HG02571 (cell line): ENCODE results near the gene HDAC5.

Experiments used
- ATAC-seq: cut with Tn5 transposase; IDR thresholded peaks from one replicate; pipeline ENCODE4 v1.9.1; 2021; ENCODE audit warnings: mild to moderate bottlenecking, moderate library complexity; ENCODE audit not compliant: unreplicated experiment

HDAC5 gene

DNA sequence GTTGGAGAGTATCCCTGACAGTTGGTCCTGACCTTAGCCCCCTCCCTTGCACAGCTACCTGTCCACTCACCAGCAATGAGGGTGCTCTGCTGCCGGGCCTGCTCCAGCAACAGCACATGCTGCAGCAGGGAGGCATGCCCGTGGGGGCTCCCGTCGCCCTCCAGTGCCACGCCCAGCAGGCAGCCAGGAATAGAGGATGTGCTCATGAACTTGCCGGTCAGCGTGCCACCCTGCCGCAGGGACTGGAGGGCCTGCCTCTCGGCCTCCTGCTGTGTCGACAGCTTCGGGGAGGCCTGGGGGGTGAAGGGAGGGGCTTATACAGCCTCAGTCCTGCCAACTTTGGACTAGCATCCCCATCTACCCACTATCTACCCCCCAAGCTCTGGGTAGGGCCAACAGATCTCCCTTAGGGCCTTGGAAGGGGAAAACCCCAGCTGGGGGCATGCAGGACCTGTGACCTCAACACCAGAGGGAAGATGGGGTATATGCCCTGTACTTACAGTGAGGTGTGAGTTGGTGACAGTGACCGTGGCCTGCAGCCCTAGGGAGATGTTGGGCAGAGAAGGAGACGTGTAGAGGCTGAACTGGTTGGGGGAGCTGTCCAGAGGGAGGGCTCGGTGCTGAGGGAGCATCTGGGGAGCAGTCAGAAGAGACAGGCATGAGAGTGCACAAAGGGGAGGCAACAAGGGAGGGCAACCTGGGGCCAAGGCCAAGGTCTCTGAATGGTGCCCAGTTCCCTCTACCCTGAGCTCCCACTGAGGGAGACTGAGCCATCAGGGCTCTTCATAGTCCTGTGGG is 32.0 kb downstream of the HDAC5 start:
- ATAC-seq, result no peak

DNA sequence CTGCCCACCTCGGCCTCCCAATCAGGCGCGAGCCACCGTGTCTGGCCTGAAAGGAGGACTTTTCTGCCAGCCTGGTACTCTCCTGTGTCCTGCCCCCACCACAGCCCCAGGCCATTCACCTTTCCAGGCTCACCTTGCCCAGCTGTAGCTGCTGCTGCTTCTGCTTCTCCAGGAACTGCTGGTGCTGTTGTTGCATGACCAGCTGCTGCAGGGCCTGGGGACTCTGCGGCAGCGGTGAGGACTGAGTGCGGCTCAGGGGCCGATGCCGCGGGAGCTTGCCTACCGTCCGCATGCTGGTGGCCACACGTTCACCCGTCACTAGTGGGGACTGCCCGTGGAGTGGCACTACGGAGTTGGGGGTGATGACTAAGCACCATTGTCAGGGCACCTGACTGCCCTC is 35.2 kb downstream of the HDAC5 start:
- ATAC-seq, result no peak

DNA sequence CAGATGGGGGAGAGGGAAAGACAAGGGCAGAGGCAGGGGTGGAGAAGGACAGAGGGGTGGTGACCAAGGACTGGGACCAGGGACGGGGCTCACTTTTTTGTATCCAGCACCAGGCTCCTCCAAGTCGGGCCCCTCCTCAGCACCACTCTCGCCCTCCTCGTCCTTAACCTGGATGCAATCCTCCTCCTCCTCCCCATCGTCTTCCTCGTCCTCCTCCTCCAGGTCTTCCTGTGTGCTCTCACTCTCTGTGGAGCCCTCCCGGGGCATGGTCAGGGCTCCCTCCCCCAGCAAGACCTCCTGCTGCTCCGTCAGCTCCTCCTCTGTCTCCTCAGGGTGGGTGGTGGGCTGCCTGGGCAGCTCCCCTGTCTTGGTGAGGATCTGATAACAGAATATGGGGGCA is 36.1 kb downstream of the HDAC5 start:
- ATAC-seq, result no peak

DNA sequence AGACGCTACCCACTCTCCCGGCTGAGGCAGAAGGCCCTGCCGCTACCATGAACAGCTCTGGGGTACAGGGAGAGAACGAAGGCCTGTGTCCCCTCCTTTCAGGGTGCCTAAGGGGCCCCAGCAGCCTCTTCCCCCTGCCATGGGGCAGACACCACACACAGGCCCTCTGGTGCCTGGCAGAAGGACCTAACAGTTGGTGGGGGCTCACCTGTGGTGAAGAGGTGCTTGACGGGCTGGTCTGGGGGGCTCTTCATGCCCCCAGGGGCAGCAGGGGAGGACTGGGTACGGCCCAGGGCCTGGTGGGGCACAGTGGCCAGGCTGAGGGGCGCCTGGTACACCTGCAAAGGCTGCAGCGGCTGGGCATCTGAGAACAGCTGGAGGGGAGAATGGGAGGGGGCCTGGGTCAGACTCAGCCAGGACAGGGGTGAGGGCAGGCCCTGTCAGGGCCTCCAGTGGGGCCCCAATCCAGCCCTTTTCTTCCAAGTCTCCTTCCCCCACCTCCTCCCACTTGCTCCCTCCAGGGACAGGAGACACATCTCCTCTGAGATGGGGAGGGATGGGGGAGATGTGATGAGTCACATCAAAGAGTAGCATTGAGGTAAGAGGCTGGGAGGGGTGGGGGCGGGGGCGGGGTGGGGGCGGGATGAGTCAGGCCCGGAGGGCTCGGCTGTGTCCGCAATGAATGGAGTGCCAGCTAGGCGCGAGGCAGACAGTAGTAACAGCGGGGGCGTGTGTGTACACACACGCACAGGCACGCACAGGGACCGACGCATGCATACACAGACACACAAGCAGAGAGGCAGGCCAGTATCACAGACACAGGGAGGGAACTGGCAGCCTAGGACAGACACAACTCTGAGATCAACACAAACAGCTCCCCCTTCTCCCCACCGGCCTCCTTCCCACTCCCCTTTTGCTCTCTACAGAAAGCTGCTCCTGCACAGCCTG is 36.8 kb downstream of the HDAC5 start:
- no peak for ATAC-seq

GRCh38 chr17:44085908-44086307 is 37.5 kb downstream of the HDAC5 start:
- no peak for ATAC-seq

DNA sequence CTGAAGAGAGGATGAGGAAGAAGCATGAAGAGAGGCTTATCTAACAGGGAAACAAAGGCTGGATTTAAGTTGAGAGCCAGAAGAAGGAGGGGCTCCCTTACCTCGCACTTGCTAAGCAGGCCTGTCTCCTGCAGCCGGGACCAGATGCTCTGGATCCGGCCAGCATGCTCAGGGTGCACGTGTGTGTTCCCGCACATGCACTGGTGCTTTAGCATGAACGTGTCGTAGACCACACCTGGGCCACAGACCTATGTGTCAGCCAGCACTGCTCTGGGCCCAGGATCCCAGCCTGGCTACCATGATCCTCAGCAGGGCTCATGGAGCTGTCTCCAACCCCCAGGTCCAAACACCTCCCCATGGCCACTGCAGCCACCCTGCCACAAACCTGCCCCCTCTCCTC is 38.5 kb downstream of the HDAC5 start:
- no peak for ATAC-seq

- no peak for ATAC-seq
Measured at GRCh38 chr17:44084131-44084538, 39.3 kb downstream of the HDAC5 start.

- ATAC-seq, result no peak
Measured at GRCh38 chr17:44083250-44083849, 40.1 kb downstream of the HDAC5 start.

GRCh38 chr17:44082256-44082927 is 41.0 kb downstream of the HDAC5 start:
- ATAC-seq, result no peak

GRCh38 chr17:44081681-44082080 is 41.8 kb downstream of the HDAC5 start:
- no peak for ATAC-seq

DNA sequence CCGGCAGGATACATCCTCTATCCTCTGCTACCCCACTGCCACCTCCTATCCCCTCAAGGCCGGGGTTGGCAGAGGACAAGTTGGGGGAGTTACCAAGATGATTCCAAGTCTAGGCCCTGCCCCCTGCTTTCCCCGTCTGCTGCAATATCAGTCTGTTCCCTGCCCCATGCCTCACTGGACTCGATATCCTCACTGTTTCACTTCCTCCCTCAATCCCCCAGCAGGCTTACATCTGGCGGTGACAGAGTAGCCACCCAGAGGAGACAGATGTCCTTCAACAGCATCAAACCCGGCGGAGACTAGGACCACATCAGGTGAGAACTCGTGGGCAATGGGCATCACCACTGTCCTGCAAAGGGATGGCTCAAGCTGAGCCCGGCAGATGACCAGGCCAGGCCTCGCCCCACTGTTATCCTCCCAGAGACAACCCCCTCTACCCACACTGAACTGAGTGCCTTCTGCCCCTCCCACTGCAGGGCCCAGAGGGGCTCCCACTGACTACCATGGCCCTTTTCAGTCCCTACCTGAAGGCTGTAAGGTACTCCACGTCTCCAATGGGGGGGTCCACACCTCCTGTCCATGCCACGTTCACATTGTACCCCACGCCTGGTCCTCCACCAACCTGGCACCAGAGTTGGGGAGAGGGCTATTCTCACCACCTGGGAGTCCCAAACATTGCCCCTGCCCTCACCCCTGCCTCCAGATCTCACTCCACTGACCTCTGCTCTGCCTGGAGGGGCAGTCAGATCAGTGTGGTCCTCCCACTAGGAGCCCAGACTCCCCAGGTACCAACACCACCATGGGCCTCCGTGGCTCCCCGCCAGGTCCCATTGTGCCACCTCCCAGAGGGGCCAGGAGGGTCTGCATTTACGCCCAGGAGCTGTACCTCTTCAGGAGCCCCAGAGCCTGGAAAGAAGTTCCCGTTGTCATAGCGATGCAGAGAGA is 43.3 kb downstream of the HDAC5 start:
- ATAC-seq, result no peak

- ATAC-seq, result no peak
Measured at GRCh38 chr17:44078412-44078811, 45.0 kb downstream of the HDAC5 start.

GRCh38 chr17:44077595-44077909 is 45.9 kb downstream of the HDAC5 start:
- ATAC-seq, result no peak

- ATAC-seq, result no peak
Measured at GRCh38 chr17:44076716-44077594, 46.5 kb downstream of the HDAC5 start.

DNA sequence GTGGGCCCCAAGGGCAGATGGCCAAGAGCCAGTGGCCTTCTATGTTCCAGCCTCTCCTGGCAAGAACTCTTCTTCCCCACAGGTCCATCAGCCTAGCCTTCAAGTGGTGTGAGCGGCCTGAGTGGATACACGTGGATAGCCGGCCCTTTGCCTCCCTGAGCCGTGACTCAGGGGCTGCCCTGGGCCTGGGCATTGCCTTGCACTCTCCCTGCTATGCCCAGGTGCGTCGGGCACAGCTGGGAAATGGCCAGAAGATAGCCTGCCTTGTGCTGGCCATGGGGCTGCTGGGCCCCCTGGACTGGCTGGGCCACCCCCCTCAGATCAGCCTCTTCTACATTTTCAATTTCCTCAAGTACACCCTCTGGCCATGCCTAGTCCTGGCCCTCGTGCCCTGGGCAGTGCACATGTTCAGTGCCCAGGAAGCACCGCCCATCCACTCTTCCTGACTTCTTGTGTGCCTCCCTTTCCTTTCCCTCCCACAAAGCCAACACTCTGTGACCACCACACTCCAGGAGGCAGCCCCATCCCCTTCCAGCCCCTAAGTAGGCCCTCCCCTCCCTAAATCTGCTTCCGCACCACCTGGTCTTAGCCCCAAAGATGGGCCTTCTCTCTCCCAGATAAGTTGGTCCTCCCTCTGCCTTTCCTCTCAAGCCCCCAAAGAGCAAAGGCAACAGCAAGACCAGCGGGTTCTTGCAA is 47.7 kb downstream of the HDAC5 start:
- ATAC-seq, result no peak

GRCh38 chr17:44074911-44075285 is 48.5 kb downstream of the HDAC5 start:
- no peak for ATAC-seq

DNA sequence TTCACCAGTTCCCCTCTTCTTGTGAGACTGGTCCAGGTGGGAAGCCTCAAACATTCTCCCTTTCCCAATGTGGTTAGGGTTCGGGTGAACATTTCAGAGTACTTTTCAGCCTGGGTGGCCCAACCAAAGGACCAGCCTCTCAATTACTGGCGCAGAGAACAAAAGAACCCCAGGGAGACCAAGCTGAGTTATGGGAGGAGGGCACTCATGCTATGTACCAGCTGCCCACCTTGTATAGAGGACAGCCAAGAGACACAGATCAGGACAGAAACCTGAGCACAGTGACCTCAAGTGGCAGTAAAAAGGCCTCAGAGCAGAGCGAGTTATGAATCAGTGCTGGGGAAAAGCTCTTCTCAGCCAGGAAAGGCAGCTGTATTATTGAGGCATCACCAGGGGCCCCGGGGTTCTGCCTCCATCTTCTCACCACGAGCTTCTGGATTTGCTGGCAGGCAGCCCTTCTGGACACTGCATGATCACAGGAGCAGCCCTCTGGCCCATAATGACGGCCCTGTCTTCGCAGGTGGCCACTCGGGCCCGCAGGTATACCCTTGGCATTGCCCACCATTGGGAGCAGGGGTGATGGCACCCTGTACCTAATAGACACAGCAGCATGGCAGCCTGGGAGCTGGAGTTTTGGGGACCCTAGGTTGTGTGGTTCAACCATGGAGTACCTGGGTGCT is 49.1 kb downstream of the HDAC5 start:
- ATAC-seq, result no peak

GRCh38 chr17:44071772-44072171 is 51.7 kb downstream of the HDAC5 start:
- no peak for ATAC-seq
